ENCODE data around the gene NPY. TPM values are rescaled to one million over a fixed set of nuclear protein-coding genes. Genes with fewer than 3 reads are reported as not detected.
"Not testable (repeated sequence)": the region's sequence is repeated elsewhere in the genome, so short reads cannot be mapped to it uniquely, and the experiment has no call there.

NPY gene
- not detected for total RNA-seq
- long read RNA-seq, result 0 reads

GRCh38 chr7:24283897-24284698, at the start of gene NPY:
TSS of gene NPY (plus strand) at chr7:24284190. CDS start at chr7:24285241, 1,051 bp downstream.
- DNase-seq (ENCODE audit: missing footprints) (no peak), ATAC-seq (no peak)
- intact Hi-C loops (cut with DNase I), result no loop called here

DNA sequence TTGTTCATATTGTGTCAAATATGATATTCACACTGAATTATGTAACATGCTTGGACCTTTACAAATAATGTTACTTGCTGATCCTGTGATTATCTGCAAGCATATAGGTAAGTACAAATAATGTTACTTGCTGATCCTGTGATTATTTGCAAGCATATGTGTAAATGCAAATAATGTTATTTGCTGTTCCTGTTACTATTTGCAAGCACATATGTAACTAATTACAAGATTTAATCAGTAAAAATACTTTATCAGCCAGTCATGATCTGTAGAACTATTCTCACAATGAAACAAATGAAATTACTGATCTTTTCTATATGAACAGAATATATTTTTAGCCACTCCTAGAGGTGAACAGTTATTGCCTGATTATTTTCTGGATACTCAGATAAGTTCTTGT, 44.7 kb upstream of the NPY start:
- no peak for ATAC-seq
- intact Hi-C loops (cut with DNase I), result no loop called here

GRCh38 chr7:24241206-24241605, 42.8 kb upstream of the NPY start:
- DNase-seq (ENCODE audit: missing footprints) (no peak), ATAC-seq (no peak)
- intact Hi-C loops (cut with DNase I), result no loop called here

More for the DNA sequence above, 44.7 kb upstream of the NPY start:
- no peak for DNase-seq (ENCODE audit: missing footprints)

GRCh38 chr7:24244554-24244953, 39.4 kb upstream of the NPY start:
- DNase-seq (ENCODE audit: missing footprints) (no peak), ATAC-seq (no peak)
- intact Hi-C loops (cut with DNase I), result no loop called here

DNA sequence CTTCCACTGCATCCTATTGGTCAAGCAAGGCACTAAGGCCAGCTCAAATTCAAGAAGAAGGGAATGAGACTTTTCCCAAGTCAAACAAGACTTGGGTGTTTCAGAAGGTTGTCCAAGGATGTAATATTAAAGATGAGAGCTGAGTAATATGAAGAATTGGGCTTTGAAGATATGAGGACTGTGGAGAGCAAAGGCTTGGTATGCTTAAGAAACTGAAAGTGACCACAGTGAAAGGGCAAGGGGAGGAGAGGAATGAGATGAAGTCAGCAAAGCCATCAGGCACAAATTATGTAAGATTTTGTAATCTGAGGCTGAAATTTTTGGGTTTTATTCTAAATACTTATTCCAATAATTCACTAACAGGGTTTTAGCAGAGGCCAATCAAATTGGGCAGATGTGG, 38.6 kb upstream of the NPY start:
- no peak for DNase-seq (ENCODE audit: missing footprints)
- intact Hi-C loops (cut with DNase I), result no loop called here
- no peak for ATAC-seq

DNA sequence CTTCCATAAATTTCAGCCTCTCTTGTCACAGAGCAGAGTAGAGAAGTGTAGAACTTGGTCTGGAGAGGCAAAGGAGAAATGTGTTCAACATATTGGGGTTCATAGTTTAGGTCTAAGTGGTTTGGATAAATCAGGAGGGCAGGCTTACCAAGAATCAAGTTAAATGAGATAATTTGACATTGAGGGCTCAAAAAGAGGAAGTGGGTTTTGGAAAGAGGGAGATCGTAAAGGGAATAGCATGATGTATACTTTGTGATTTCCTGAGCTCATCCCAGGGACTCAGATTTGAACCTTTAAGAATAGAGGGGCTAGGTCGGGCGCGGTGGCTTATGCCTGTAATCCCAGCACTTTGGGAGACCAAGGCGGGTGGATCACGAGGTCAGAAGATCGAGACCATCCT, 34.7 kb upstream of the NPY start:
- ATAC-seq (no peak), DNase-seq (ENCODE audit: missing footprints) (no peak)
- intact Hi-C loops (cut with DNase I), result no loop called here

DNA sequence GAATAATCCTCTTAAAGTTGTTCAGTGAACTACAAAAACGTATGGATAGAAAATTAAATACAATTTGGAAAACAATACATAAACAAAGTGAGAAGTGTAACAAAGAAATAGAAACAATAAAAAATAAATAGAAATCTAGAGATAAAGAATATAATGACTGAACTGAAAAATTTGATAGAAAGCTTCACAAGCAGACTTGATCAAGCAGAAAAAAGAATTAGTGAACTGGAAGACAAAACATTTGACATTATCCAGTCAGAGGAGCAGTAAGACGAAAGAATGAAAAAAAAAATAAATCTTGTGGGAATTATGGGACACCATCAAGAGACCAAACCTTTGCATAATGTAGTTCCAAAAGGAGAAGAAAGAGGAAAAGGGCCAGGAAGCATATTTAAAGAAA, 32.4 kb upstream of the NPY start:
- intact Hi-C loops (cut with DNase I), result no loop called here

GRCh38 chr7:24255139-24255538, 28.9 kb upstream of the NPY start:
- ATAC-seq (no peak), DNase-seq (ENCODE audit: missing footprints) (no peak)
- intact Hi-C loops (cut with DNase I), result no loop called here

More for the DNA sequence above, 32.4 kb upstream of the NPY start:
- ATAC-seq (no peak), DNase-seq (ENCODE audit: missing footprints) (no peak)

DNA sequence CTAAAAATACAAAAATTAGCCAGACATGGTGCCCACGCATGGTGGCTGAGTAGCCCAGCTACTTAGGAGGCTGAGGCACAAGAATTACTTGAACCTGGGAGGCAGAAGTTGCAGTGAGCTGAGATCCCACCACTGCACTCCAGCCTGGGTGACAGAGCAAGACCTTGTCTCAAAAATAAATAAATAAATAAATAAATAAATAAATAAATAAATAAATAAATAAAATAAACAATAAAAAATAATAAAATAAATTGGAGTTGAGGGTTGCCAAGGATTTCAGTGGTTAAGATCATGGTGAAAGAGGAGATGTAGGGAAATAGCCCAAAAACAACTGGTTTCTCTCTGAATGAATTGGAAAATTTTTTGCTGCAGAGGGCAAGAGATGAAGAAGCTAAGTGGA, 25.7 kb upstream of the NPY start:
- DNase-seq (ENCODE audit: missing footprints); ATAC-seq; intact Hi-C loops (cut with DNase I): not testable (repeated sequence)

GRCh38 chr7:24271938-24272337, 12.1 kb upstream of the NPY start:
- intact Hi-C loops (cut with DNase I), result no loop called here
- no peak for ATAC-seq
- no peak for DNase-seq (ENCODE audit: missing footprints)

DNA sequence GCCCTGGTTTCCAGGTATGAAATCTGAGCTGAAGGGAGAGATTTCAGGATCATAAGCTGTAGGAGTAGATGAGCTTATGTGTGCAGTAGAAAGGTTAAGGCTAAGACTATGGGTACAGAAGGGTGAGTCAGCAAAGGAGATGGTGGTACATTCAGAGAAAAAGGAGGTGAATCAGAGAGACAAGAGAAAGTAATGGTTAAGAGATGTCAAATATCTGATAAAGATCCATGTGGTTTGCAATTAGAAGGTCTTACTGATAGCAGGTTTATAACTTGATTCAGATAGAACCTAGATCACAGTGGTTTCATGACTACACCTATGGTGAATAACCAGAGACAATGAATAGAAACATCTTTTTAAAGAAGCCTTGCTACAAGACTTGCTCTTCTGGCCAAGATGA, 4.5 kb upstream of the NPY start:
- ATAC-seq, result no peak
- no peak for DNase-seq (ENCODE audit: missing footprints)
- intact Hi-C loops (cut with DNase I), result no loop called here

DNA sequence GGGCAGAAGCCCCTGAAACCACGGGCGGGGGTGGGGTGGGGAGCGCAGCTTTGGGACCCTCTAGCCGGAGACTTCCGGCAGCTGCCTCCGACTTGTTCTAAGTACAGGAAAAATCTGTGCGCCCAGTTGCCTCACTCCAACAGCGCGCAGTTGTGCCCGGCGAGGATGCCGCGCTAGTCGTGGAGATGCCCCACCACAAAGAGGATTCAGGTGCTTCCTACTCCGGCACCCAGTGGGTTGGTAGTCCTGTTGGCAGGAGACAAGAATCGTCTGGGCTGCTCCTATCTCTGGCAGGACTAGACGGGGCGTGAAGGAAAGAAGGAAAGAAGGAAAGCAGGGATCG, 465 bp upstream of the NPY start:
- no peak for ATAC-seq
- intact Hi-C loops (cut with DNase I), result no loop called here
- no peak for DNase-seq (ENCODE audit: missing footprints)

DNA sequence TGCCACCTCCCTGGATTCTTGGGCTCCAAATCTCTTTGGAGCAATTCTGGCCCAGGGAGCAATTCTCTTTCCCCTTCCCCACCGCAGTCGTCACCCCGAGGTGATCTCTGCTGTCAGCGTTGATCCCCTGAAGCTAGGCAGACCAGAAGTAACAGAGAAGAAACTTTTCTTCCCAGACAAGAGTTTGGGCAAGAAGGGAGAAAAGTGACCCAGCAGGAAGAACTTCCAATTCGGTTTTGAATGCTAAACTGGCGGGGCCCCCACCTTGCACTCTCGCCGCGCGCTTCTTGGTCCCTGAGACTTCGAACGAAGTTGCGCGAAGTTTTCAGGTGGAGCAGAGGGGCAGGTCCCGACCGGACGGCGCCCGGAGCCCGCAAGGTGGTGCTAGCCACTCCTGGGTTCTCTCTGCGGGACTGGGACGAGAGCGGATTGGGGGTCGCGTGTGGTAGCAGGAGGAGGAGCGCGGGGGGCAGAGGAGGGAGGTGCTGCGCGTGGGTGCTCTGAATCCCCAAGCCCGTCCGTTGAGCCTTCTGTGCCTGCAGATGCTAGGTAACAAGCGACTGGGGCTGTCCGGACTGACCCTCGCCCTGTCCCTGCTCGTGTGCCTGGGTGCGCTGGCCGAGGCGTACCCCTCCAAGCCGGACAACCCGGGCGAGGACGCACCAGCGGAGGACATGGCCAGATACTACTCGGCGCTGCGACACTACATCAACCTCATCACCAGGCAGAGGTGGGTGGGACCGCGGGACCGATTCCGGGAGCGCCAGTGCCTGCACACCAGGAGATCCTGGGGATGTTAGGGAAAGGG, 913 bp downstream of the NPY start:
- DNase-seq (ENCODE audit: missing footprints) (no peak), ATAC-seq (no peak)
- intact Hi-C loops (cut with DNase I), result no loop called here

GRCh38 chr7:24290004-24290641, 6.1 kb downstream of the NPY start:
- DNase-seq (ENCODE audit: missing footprints), result no peak
- intact Hi-C loops (cut with DNase I), result loop anchor here (10.0 kb wide), 1 partner anchor 375 kb away; no protein-coding TSS in a partner anchor
- ATAC-seq, result no peak

DNA sequence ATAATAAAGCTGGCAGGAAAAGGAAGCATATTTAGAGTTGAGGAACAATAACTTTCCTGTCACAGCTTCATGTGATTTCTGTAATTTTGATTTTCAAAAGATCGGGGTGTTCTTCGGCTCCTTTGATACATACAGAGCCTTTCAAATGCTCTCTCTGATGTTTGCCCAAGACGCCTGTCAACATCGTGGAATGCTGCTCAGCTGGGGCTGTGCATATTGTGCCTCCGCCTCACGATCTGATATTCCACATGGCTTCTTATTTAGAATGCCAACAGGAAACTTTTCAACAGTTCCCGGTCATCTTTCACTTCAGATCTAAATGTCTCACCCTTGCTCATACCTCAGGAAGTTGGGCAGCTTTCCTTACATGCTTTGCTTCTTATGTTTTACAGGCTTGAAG, 7.3 kb downstream of the NPY start:
- DNase-seq (ENCODE audit: missing footprints), result no peak
- no peak for ATAC-seq
- intact Hi-C loops (cut with DNase I), result loop anchor here (10.0 kb wide), 1 partner anchor 374 kb away; no protein-coding TSS in a partner anchor

DNA sequence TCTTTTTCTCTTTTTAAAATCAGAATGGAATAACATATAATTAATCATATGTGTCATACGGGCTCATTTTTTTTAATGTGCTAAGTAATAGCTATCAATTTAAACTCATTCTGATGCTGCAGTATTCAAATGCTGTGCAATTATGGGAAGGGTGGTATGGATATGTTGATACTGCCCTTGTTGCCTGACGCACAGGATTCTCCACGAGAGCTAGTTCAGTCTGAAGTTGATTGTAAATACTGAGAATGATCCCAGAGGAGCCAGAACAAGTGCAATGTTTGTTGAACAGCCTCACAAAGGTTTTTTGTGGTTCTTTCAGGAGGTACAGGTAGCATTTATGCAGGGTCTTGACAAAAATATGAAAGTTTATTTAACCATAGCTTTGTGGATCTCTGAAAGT, 13.4 kb downstream of the NPY start:
- ATAC-seq (no peak), DNase-seq (ENCODE audit: missing footprints) (no peak)
- intact Hi-C loops (cut with DNase I), result loop anchor here (10.0 kb wide), 1 partner anchor 367 kb away; no protein-coding TSS in a partner anchor

DNA sequence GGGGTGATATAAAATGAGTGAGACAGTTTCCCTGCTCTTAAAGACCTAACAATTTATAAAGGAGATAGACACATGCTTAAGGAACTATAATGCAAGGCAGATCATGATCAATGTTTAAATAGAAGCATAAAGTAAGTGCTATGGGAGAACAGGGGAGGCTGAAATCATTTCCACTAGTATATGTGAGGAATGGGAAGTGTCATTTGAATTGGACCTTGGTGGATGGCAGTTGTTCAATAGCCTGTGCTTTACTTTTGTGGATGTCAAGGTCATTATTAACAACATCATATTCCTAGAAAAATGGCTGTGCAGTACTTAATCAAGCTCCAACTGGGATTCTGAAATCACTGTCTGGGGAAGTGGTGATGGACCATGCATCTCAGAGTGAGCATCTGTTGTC, 14.7 kb downstream of the NPY start:
- ATAC-seq, result no peak
- intact Hi-C loops (cut with DNase I), result loop anchor here (10.0 kb wide), 1 partner anchor 366 kb away; no protein-coding TSS in a partner anchor
- DNase-seq (ENCODE audit: missing footprints), result no peak

DNA sequence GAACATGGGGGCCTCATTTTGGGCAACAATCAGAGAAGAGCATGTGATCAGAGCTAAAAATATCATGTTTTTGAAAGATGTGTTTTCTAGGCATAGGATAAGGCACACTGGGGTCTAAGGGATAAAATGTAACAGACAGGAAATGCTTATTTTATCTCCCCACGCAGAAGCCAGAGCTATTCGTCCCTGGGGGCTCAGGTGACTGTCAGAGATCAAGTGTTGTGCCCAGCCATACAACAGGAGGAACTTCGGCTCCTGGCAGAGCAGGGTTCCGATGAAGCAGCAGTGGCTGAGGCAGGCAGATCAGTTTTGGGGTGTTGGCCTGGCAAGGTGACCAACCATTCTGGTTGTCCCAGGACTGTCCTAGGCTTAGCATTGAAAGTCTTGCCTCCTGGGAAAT, 15.2 kb downstream of the NPY start:
- intact Hi-C loops (cut with DNase I), result loop anchor here (10.0 kb wide), 1 partner anchor 366 kb away; no protein-coding TSS in a partner anchor
- DNase-seq (ENCODE audit: missing footprints) (no peak), ATAC-seq (no peak)

- intact Hi-C loops (cut with DNase I), result no loop called here
- no peak for ATAC-seq
- no peak for DNase-seq (ENCODE audit: missing footprints)
Observed at GRCh38 chr7:24301703-24302102, 17.7 kb downstream of the NPY start.

All from Right ventricle myocardium inferior (tissue), 1 donor.